RWPE2 (cell line): ENCODE measurements around the gene NEU4.

ENCODE experiments used
- ATAC-seq: fragments of 200-7000 bp; cut with Tn5 transposase; 3 replicates; pipeline ENCODE4 v1.9.1; 2021; ENCODE audit warnings: low read depth
- DNase-seq: peaks from one replicate; pipeline ENCODE4 v3.0.0-alpha.2; 2020; ENCODE audit warnings: low spot score
- H3K27ac ChIP-seq: fragments of 450-650 bp; 2 replicates; pipeline ENCODE4 v1.5.1; 2017; ENCODE audit warnings: mild to moderate bottlenecking; ENCODE audit not compliant: poor library complexity, severe bottlenecking
- H3K27me3 ChIP-seq: fragments of 250-450 bp; sonication (Bioruptor Pico); 2 replicates; pipeline ENCODE4 v1.5.1; 2021; ENCODE audit warnings: mild to moderate bottlenecking, moderate library complexity; ENCODE audit not compliant: insufficient read depth, poor library complexity, severe bottlenecking
- H3K36me3 ChIP-seq: fragments of 250-450 bp; sonication (Bioruptor Pico); 2 replicates; pipeline ENCODE4 v1.5.1; 2020; ENCODE audit warnings: low read depth, mild to moderate bottlenecking, moderate library complexity
- H3K4me1 ChIP-seq: fragments of 250-450 bp; sonication (Bioruptor Pico); 2 replicates; pipeline ENCODE4 v1.5.1; 2021; ENCODE audit warnings: mild to moderate bottlenecking, moderate library complexity; ENCODE audit not compliant: insufficient read depth, poor library complexity, severe bottlenecking
- H3K4me3 ChIP-seq: fragments of 250-450 bp; sonication (Bioruptor Pico); 2 replicates; pipeline ENCODE4 v1.5.1; 2021; ENCODE audit warnings: mild to moderate bottlenecking, moderate library complexity; ENCODE audit not compliant: severe bottlenecking
- H3K9me3 ChIP-seq: fragments of 250-450 bp; sonication (Bioruptor Pico); 2 replicates; pipeline ENCODE4 v1.5.1; 2021; ENCODE audit warnings: mild to moderate bottlenecking, moderate library complexity; ENCODE audit not compliant: severe bottlenecking
- CTCF ChIP-seq: fragments of 450-650 bp; IDR thresholded peaks from one replicate; pipeline ENCODE4 v1.5.1; 2017; ENCODE audit warnings: mild to moderate bottlenecking, moderate library complexity; ENCODE audit not compliant: poor library complexity, severe bottlenecking

The NEU4 gene

GRCh38 chr2:241852116-241852980 is 43.4 kb downstream of the NEU4 start:
- H3K9me3 ChIP-seq: no peaks in the 10 kb centered on the region
- H3K27ac ChIP-seq: no peak overlapping the region
- ATAC-seq (no peak), DNase-seq (peak; percentile 55)
- no peaks in the 10 kb centered on the region for H3K27me3 ChIP-seq
- H3K4me3 ChIP-seq: no peak overlapping the region
- H3K36me3 ChIP-seq: no peaks in the 10 kb centered on the region
- no peak for TF ChIP-seq CTCF
- no peaks in the 10 kb centered on the region for H3K4me1 ChIP-seq

- TF ChIP-seq CTCF: no peak
- Histone ChIP-seq H3K36me3 (no peaks in the 10 kb centered on the region), H3K27ac (no peak overlapping the region), H3K27me3 (no peaks in the 10 kb centered on the region), H3K4me3 (no peak overlapping the region), H3K9me3 (no peaks in the 10 kb centered on the region), H3K4me1 (no peaks in the 10 kb centered on the region)
- ATAC-seq (no peak), DNase-seq (no peak)
These were observed 44.1 kb downstream of the NEU4 start for GRCh38 chr2:241852981-241853631.

DNA sequence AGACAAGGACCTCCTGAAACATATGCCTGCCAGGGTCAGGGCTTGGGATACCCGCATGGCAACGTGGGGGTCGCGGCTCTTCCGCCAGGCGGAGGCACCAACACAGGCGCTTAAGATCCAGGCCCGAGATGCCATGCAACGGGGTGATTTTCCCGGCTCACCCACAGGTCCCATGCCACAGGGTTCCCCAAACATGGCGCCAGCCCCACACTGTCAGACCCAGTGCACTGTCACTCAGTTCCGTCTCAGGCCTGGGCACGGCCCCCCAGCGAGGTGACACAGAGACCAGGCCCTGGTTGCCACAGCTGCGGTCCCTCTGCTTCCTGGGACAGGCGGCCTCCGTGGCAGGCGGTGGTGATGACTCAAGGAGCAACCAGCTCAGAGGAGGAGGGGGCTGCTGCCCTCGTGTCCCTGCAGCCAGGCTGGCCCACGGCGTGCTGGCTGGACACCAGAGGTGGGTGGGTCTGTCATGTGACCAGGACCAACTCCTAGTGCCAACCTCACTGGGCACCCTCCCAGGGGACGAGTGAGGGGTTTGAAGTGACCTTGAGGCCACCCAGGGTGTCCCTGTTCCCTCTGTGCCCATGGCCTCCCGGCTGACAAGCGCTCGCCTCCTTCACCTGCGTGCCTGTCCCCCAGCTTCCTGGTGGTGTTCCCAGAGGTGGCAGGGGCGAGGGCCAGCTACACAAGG is 44.8 kb downstream of the NEU4 start:
- Histone ChIP-seq H3K36me3 (no peaks in the 10 kb centered on the region), H3K4me3 (no peak overlapping the region), H3K27ac (no peak overlapping the region), H3K4me1 (no peaks in the 10 kb centered on the region), H3K9me3 (no peaks in the 10 kb centered on the region), H3K27me3 (no peaks in the 10 kb centered on the region)
- peak; percentile 58 for DNase-seq
- no peak for TF ChIP-seq CTCF
- ATAC-seq: no peak

DNA sequence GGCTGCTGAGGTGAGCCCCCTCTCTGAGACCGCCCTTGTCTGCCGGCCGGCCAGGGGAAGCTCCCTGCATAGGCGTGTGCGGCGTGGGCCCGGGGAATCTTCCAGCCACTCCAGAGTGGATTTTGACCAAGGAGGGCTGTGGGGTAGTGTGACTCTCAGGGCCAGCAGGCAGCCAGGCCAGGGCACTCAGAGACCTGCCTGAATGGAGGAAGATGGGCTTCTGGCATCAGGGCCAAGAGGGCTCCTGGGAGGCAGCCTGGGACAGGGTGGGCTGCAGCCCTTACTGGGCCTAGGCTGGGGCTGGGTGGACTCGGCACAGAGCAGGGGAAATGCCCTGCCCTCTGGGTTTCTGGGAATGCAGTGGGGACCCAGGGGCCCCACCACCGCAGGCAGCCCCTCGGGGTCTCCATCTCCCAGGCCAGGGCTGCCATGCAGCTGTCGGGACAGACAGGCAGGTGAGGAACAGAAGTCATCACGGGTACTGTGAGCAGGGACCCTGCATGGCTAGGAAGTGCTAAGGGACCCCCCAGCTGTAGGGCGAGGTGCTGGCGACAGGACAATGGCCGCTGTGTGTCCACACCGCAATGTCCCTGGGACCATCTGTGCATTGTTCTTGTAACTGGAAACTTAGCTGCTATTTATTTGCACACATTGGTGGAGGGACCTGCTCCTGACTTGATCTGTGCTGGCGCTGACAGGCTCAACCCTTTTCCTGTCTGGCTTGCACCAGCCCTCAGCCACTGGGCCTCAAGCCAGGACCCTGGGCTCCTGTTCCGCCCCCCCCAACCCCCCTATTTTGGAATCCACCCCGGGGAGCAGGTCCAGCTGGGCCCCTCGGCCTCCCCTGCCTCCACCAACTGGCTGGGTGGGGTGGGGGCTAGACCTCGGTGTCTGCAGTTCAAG is 45.6 kb downstream of the NEU4 start:
- Histone ChIP-seq H3K27me3 (no peaks in the 10 kb centered on the region), H3K27ac (no peak overlapping the region)
- TF ChIP-seq CTCF: no peak

More for the DNA sequence above, 45.6 kb downstream of the NEU4 start:
- no peaks in the 10 kb centered on the region for H3K36me3 ChIP-seq
- ATAC-seq (no peak), DNase-seq (no peak)
- H3K4me1 ChIP-seq: no peaks in the 10 kb centered on the region
- H3K9me3 ChIP-seq: no peaks in the 10 kb centered on the region
- H3K4me3 ChIP-seq: no peak overlapping the region
